Activated B cell treated with CpG ODN at 0.5 μM for 24 hours (primary cell): ENCODE data around the gene TUBB4B. TPM values are rescaled to one million over a fixed set of nuclear protein-coding genes. Genes with fewer than 3 reads are reported as not detected.
A peak's percentile ranks its signal among the peaks of the same experiment; 100 is the strongest.

Source experiments
- ATAC-seq: fragments of 200-7000 bp; cut with Tn5 transposase; one replicate; pipeline ENCODE4 v1.10.0; 2021; ENCODE audit warnings: low read depth, mild to moderate bottlenecking, moderate library complexity
- CTCF ChIA-PET: fragments of 350-600 bp; sonication (Branson Sonifier 250); formaldehyde crosslinking; loops from one replicate; lab custom pipeline; 2021; ENCODE audit warnings: antibody characterized with exemption; lab: Charles Lee
- POLR2A ChIA-PET: fragments of 350-600 bp; sonication (Branson Sonifier 250); formaldehyde crosslinking; loops from one replicate; lab custom pipeline; 2021; ENCODE audit warnings: antibody characterized with exemption; lab: Charles Lee
- DNase-seq: peaks from one replicate; pipeline ENCODE4 v3.0.0; 2022
- H3K27ac Mint-ChIP-seq: one replicate; pipeline ENCODE4 v1.8.0; 2020; ENCODE audit warnings: mixed read lengths
- H3K27me3 Mint-ChIP-seq: one replicate; pipeline ENCODE4 v1.8.0; 2021; ENCODE audit warnings: mixed read lengths
- H3K36me3 Mint-ChIP-seq: one replicate; pipeline ENCODE4 v1.8.0; 2021; ENCODE audit warnings: low read depth, mixed read lengths
- H3K4me1 Mint-ChIP-seq: one replicate; pipeline ENCODE4 v1.8.0; 2021; ENCODE audit warnings: mixed read lengths
- H3K4me3 Mint-ChIP-seq: one replicate; pipeline ENCODE4 v1.8.0; 2020; ENCODE audit warnings: mild to moderate bottlenecking, mixed read lengths
- H3K9me3 Mint-ChIP-seq: one replicate; pipeline ENCODE4 v1.8.0; 2020; ENCODE audit warnings: mixed read lengths
- intact Hi-C: fragments of 100-400 bp; cut with micrococcal nuclease; formaldehyde crosslinking; loops from one replicate; pipeline ENCODE4 v1.15.1; 2024
- total RNA-seq: library from RNA; stranded (reverse); gene quantifications from 2 replicates; pipeline ENCODE4 v1.2.3, GENCODE V29; 2022
- TF ChIP-seq, protein P1 (sequence below): fragments of 200-600 bp; IDR thresholded peaks from one replicate; pipeline ENCODE4 v1.8.0; 2022; ENCODE audit warnings: antibody characterized with exemption, mild to moderate bottlenecking

Gene TUBB4B
- total RNA-seq, 1 donor from 2014 or later: 182 TPM

DNA sequence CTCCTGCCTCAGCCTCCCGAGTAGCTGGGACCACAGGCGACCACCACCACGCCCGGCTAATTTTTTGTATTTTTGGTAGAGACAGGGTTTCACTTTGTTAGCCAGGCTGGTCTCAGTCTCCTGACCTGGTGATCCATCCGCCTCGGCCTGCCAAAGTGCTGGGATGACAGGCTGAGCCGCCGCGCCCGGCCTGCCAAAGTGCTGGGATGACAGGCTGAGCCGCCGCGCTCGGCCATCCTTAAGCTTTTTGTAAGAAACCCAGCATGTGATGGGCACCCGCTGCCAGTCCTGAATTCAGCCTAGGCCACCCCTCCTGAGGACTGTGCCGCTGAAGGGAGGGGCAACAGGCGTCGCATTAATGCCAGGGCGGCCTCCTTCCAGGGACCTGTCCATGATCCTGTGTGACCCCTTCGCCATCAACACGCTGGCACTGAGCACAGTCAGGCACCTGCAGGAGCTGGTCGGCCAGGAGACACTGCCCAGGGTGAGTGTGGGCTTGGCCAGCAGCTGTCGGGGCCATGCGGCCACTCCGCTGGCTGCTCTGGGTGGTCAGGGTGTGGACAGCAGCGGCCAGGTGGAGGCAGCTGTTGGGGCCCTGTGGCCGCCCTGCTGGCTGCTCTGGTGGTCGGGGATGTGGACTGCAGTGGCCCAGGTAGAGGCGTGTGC is 24.5 kb downstream of the TUBB4B start:
- H3K36me3 Mint-ChIP-seq: peaks cover 53% of the 10 kb centered on the region
- intact Hi-C loops: no loop called here
- peaks cover 32% of the 10 kb centered on the region for H3K4me1 Mint-ChIP-seq
- POLR2A ChIA-PET: interaction anchor here (0.6 to 2.6 kb wide), 3 partner anchors 11 to 25 kb away, joined by 4 to 13 read pairs (median 6); partner anchors contain the start of gene TUBB4B
- DNase-seq (no peak), ATAC-seq (no peak)
- H3K27ac Mint-ChIP-seq: no peak overlapping the region
- H3K4me3 Mint-ChIP-seq: no peak overlapping the region
- H3K27me3 Mint-ChIP-seq: no peaks in the 10 kb centered on the region
- CTCF ChIA-PET: no interaction called here
- no peaks in the 10 kb centered on the region for H3K9me3 Mint-ChIP-seq
- TF ChIP-seq, protein P1, sequence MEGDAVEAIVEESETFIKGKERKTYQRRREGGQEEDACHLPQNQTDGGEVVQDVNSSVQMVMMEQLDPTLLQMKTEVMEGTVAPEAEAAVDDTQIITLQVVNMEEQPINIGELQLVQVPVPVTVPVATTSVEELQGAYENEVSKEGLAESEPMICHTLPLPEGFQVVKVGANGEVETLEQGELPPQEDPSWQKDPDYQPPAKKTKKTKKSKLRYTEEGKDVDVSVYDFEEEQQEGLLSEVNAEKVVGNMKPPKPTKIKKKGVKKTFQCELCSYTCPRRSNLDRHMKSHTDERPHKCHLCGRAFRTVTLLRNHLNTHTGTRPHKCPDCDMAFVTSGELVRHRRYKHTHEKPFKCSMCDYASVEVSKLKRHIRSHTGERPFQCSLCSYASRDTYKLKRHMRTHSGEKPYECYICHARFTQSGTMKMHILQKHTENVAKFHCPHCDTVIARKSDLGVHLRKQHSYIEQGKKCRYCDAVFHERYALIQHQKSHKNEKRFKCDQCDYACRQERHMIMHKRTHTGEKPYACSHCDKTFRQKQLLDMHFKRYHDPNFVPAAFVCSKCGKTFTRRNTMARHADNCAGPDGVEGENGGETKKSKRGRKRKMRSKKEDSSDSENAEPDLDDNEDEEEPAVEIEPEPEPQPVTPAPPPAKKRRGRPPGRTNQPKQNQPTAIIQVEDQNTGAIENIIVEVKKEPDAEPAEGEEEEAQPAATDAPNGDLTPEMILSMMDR: no peak

DNA sequence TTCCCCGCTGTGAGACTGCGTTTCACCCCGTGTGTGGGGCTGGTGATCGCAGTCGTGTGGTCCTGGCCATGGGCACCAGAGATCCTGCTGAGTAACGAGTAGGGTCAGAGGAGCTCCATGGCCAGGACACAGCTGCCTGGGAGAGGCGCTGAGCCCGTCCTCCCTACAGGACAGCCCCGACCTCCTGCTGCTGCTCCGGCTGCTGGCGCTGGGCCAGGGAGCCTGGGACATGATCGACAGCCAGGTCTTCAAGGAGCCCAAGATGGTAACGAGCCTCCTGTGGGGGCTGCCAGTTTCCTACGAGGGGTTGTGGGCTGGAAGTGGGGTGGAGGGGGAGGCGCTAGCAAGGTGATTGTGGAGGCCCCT is 25.1 kb downstream of the TUBB4B start:
- CTCF ChIA-PET: interaction anchor here (0.6 kb wide), 1 partner anchor 30 kb away, joined by 3 read pairs; no protein-coding TSS in a partner anchor
- H3K9me3 Mint-ChIP-seq: no peaks in the 10 kb centered on the region
- POLR2A ChIA-PET: interaction anchor here (2.0 to 2.6 kb wide), 2 partner anchors 12 to 25 kb away, joined by 4 to 13 read pairs; partner anchors contain the start of gene TUBB4B
- no peak for DNase-seq
- no peak overlapping the region for H3K27ac Mint-ChIP-seq
- H3K36me3 Mint-ChIP-seq: peaks cover 53% of the 10 kb centered on the region
- TF ChIP-seq, protein P1: no peak
- H3K4me1 Mint-ChIP-seq: peaks cover 36% of the 10 kb centered on the region
- H3K27me3 Mint-ChIP-seq: no peaks in the 10 kb centered on the region
- intact Hi-C loops: no loop called here
- H3K4me3 Mint-ChIP-seq: no peak overlapping the region
- ATAC-seq: no peak

DNA sequence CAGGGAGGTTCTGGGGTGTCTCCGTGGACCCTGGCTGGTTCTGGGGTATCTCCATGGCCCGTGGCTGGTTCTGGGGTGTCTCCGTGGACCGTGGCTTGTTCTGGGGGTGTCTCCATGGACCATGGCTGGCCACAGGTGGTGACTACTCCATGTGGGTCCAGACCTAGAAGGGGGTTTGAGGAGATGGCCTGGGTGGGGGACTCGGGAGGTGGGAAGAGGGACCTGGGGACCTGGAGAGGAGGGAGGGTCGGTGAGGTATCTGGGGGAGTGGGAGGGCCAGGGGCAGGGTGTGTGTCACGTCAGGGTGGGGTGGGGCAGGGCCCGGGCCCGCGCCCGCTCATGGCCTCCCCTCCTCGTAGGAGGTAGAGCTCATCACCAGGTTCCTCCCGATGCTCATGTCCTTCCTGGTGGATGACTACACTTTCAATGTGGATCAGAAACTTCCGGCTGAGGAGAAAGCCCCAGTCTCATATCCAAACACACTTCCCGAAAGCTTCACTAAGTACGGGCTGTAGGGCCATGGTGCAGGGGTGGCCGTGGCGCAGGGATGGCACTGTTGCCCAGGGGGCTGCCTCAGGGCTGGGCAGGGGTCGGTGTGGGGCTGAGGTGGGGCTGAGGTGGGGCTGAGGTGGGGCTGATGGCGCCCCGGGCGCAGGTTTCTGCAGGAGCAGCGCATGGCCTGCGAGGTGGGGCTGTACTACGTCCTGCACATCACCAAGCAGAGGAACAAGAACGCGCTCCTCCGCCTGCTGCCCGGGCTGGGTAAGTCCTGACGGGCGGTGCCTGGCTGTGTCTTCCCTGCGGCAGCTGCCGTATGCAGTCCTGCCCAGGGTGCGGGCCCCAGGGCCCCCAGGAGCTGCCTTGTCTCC is 25.7 kb downstream of the TUBB4B start:
- POLR2A ChIA-PET: interaction anchor here (0.6 to 3.2 kb wide), 10 partner anchors 10 to 284 kb away, joined by 3 to 20 read pairs (median 6); partner anchors contain the start of genes TOR4A and TUBB4B
- intact Hi-C loops: no loop called here

DNA sequence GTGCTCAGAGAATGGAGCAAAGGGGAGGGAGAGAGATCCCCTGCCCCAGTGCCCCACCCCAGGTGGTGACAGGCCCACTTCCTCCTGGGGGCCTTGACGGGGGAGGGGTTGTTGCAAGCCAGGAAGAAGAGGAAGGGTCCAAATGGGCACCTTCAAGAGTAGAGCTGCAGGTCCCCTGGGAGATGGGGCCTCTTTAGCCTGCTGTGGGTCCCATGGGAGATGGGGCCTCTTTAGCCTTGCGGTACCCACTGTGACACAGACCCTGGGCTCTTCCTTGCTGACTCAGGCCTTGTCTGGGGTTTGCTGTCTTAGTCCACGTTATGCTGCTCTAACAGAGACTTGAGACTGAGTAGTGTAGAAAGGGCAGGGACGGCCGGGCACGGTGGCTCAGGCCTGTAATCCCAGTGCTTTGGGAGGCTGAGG is 26.9 kb downstream of the TUBB4B start:
- peaks cover 35% of the 10 kb centered on the region for H3K4me1 Mint-ChIP-seq
- CTCF ChIA-PET: no interaction called here
- H3K27me3 Mint-ChIP-seq: no peaks in the 10 kb centered on the region
- intact Hi-C loops: loop anchor here (1.0 to 2.0 kb wide), 2 partner anchors 13 to 27 kb away; partner anchors contain the start of genes NELFB and TUBB4B
- DNase-seq (no peak), ATAC-seq (peak; percentile 93)
- peak overlapping the region; percentile 33 for H3K4me3 Mint-ChIP-seq
- H3K36me3 Mint-ChIP-seq: peaks cover 48% of the 10 kb centered on the region
- peak overlapping the region; percentile 44 for H3K27ac Mint-ChIP-seq
- POLR2A ChIA-PET: interaction anchor here (0.6 to 3.2 kb wide), 9 partner anchors 9 to 283 kb away, joined by 3 to 20 read pairs (median 6); partner anchors contain the start of genes TOR4A and TUBB4B
- TF ChIP-seq, protein P1: no peak
- no peaks in the 10 kb centered on the region for H3K9me3 Mint-ChIP-seq

More for the DNA sequence above, 25.7 kb downstream of the TUBB4B start:
- CTCF ChIA-PET: interaction anchor here (0.6 kb wide), 2 partner anchors 30 to 147 kb away, joined by 3 to 4 read pairs; no protein-coding TSS in a partner anchor
- peaks cover 52% of the 10 kb centered on the region for H3K36me3 Mint-ChIP-seq
- H3K27ac Mint-ChIP-seq: no peak overlapping the region
- no peak overlapping the region for H3K4me3 Mint-ChIP-seq
- DNase-seq (no peak), ATAC-seq (no peak)
- peaks cover 36% of the 10 kb centered on the region for H3K4me1 Mint-ChIP-seq
- TF ChIP-seq, protein P1: no peak
- H3K9me3 Mint-ChIP-seq: no peaks in the 10 kb centered on the region
- H3K27me3 Mint-ChIP-seq: no peaks in the 10 kb centered on the region
